ENCODE results near the gene CPNE5.

The CPNE5 gene

GRCh38 chr6:36845233-36845632 lies 6.0 kb upstream of the CPNE5 start:
- TF ChIP-seq NFIC (IDR thresholded peaks at IDR 0.05) (no peak), FOXM1 (IDR thresholded peaks at IDR 0.05; ENCODE audit: borderline replicate concordance, low read depth) (no peak), EGR1 (IDR thresholded peaks at IDR 0.05) (no peak), TCF12 (IDR thresholded peaks at IDR 0.05; ENCODE audit: low read depth) (no peak), CREB1 (IDR thresholded peaks at IDR 0.05; ENCODE audit: low read depth) (no peak), TEAD4 (IDR thresholded peaks at IDR 0.05) (no peak), RAD21 (IDR thresholded peaks at IDR 0.05; ENCODE audit: low read depth) (no peak), CEBPB (IDR thresholded peaks at IDR 0.05) (no peak), TAF1 (IDR thresholded peaks at IDR 0.05; ENCODE audit: low read depth) (no peak), EP300 (IDR thresholded peaks at IDR 0.05; ENCODE audit: borderline replicate concordance) (no peak), YY1 (IDR thresholded peaks at IDR 0.05; ENCODE audit: low read depth) (no peak), ZBTB7A (IDR thresholded peaks at IDR 0.05; ENCODE audit: low read depth) (no peak)
- TF ChIP-seq, protein P1, sequence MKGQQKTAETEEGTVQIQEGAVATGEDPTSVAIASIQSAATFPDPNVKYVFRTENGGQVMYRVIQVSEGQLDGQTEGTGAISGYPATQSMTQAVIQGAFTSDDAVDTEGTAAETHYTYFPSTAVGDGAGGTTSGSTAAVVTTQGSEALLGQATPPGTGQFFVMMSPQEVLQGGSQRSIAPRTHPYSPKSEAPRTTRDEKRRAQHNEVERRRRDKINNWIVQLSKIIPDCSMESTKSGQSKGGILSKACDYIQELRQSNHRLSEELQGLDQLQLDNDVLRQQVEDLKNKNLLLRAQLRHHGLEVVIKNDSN (IDR thresholded peaks at IDR 0.05) = no peak
- TF ChIP-seq, protein P2, sequence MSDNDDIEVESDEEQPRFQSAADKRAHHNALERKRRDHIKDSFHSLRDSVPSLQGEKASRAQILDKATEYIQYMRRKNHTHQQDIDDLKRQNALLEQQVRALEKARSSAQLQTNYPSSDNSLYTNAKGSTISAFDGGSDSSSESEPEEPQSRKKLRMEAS (IDR thresholded peaks at IDR 0.05) = no peak
- TF ChIP-seq, protein P3, sequence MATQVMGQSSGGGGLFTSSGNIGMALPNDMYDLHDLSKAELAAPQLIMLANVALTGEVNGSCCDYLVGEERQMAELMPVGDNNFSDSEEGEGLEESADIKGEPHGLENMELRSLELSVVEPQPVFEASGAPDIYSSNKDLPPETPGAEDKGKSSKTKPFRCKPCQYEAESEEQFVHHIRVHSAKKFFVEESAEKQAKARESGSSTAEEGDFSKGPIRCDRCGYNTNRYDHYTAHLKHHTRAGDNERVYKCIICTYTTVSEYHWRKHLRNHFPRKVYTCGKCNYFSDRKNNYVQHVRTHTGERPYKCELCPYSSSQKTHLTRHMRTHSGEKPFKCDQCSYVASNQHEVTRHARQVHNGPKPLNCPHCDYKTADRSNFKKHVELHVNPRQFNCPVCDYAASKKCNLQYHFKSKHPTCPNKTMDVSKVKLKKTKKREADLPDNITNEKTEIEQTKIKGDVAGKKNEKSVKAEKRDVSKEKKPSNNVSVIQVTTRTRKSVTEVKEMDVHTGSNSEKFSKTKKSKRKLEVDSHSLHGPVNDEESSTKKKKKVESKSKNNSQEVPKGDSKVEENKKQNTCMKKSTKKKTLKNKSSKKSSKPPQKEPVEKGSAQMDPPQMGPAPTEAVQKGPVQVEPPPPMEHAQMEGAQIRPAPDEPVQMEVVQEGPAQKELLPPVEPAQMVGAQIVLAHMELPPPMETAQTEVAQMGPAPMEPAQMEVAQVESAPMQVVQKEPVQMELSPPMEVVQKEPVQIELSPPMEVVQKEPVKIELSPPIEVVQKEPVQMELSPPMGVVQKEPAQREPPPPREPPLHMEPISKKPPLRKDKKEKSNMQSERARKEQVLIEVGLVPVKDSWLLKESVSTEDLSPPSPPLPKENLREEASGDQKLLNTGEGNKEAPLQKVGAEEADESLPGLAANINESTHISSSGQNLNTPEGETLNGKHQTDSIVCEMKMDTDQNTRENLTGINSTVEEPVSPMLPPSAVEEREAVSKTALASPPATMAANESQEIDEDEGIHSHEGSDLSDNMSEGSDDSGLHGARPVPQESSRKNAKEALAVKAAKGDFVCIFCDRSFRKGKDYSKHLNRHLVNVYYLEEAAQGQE (IDR thresholded peaks at IDR 0.05; ENCODE audit: low read depth) = no peak

DNA sequence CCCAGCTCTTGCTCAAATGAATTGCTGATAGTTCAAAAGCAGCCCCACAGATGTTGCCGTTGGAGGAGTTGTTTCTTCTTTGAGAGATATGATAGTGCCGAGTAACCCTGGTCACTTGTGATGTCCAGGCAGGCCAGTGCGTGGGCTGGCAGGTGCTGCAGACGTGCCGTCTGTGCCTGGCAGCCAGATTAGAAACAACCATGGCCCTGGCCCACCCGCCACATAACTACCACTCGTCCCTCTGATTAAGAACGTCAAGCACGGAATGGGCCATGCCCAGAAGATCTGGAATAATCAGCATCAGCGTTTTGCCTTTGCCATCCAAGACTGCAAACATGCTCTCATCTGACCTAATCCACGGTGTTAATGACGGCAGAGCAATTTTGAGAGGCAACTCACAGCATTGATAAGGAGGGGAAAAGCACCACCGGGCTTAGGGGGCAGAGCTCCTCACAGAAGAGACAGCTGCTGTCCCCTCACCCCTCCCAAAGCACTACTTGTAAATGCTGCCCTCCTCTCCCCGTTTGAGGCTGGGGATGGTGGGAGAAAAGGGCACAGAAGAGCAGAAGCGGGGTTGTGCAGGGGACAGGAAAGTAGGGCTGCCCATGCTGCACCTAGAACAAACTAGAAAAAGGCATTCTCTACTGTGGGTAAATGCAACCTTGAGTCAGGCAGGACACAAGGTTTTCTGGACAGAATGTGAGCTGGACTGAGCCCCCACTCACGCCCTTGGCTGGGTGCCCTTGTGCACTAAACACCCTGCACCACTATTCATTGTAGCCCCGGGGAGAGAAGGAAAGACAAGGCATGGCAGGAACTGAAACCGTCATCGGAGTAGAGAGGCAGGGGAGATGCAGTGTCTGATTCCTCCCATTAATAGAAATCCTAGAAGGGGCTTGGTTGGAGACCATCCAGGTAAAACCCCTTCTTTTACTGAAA lies 5.3 kb upstream of the CPNE5 start:
- no peak for TF ChIP-seq ZBTB7A (IDR thresholded peaks at IDR 0.05; ENCODE audit: low read depth)
- TF ChIP-seq YY1 (IDR thresholded peaks at IDR 0.05; ENCODE audit: low read depth) = no peak
- TF ChIP-seq, protein P2 (IDR thresholded peaks at IDR 0.05) = no peak
- TF ChIP-seq, protein P1 (IDR thresholded peaks at IDR 0.05) = no peak
- TF ChIP-seq EP300 (IDR thresholded peaks at IDR 0.05; ENCODE audit: borderline replicate concordance) = no peak

GRCh38 chr6:36843170-36843569 lies 3.9 kb upstream of the CPNE5 start:
- TF ChIP-seq TCF12 (IDR thresholded peaks at IDR 0.05; ENCODE audit: low read depth) (no peak), EGR1 (IDR thresholded peaks at IDR 0.05) (no peak), TAF1 (IDR thresholded peaks at IDR 0.05; ENCODE audit: low read depth) (no peak), YY1 (IDR thresholded peaks at IDR 0.05; ENCODE audit: low read depth) (no peak), CREB1 (IDR thresholded peaks at IDR 0.05; ENCODE audit: low read depth) (no peak), EP300 (IDR thresholded peaks at IDR 0.05; ENCODE audit: borderline replicate concordance) (no peak), CEBPB (IDR thresholded peaks at IDR 0.05) (no peak), FOXM1 (IDR thresholded peaks at IDR 0.05; ENCODE audit: borderline replicate concordance, low read depth) (no peak), ZBTB7A (IDR thresholded peaks at IDR 0.05; ENCODE audit: low read depth) (no peak)
- TF ChIP-seq, protein P1 (IDR thresholded peaks at IDR 0.05) = no peak
- TF ChIP-seq, protein P2 (IDR thresholded peaks at IDR 0.05) = no peak
- TF ChIP-seq, protein P3 (IDR thresholded peaks at IDR 0.05; ENCODE audit: low read depth) = no peak

- TF ChIP-seq TAF1 (IDR thresholded peaks at IDR 0.05; ENCODE audit: low read depth) = no peak
- no peak for TF ChIP-seq YY1 (IDR thresholded peaks at IDR 0.05; ENCODE audit: low read depth)
- no peak for TF ChIP-seq RAD21 (IDR thresholded peaks at IDR 0.05; ENCODE audit: low read depth)
- no peak for TF ChIP-seq EGR1 (IDR thresholded peaks at IDR 0.05)
- no peak for TF ChIP-seq EP300 (IDR thresholded peaks at IDR 0.05; ENCODE audit: borderline replicate concordance)
- TF ChIP-seq, protein P3 (IDR thresholded peaks at IDR 0.05; ENCODE audit: low read depth) = no peak
- no peak for TF ChIP-seq CEBPB (IDR thresholded peaks at IDR 0.05)
- TF ChIP-seq, protein P2 (IDR thresholded peaks at IDR 0.05) = no peak
- TF ChIP-seq, protein P1 (IDR thresholded peaks at IDR 0.05) = no peak
- TF ChIP-seq NFIC (IDR thresholded peaks at IDR 0.05) = no peak
- TF ChIP-seq TEAD4 (IDR thresholded peaks at IDR 0.05) = no peak
- no peak for TF ChIP-seq CREB1 (IDR thresholded peaks at IDR 0.05; ENCODE audit: low read depth)
- TF ChIP-seq FOXM1 (IDR thresholded peaks at IDR 0.05; ENCODE audit: borderline replicate concordance, low read depth) = no peak
- TF ChIP-seq ZBTB7A (IDR thresholded peaks at IDR 0.05; ENCODE audit: low read depth) = no peak
These were observed 2.5 kb upstream of the CPNE5 start for GRCh38 chr6:36841756-36842155.
